Dedifferentiated amniotic fluid mesenchymal stem cell (primary cell): ENCODE results near the gene NUMA1.

Experiments
- DNase-seq: peaks from one replicate; pipeline ENCODE4 v3.0.0-alpha.2; 2016; ENCODE audit errors: extremely low spot score

Gene NUMA1

GRCh38 chr11:72102946-72103753 is 22.8 kb upstream of the NUMA1 start, which contains the start of gene LAMTOR1:
LAMTOR1 (minus strand) TSS chr11:72103297; CDS start chr11:72103224, 73 bp downstream.
- DNase-seq = peak; percentile 99

- DNase-seq = peak; percentile 15
Observed at GRCh38 chr11:72102631-72102945, 22.2 kb upstream of the NUMA1 start.

GRCh38 chr11:72102162-72102561 is 21.8 kb upstream of the NUMA1 start:
- DNase-seq = no peak

- no peak for DNase-seq
Observed at GRCh38 chr11:72100462-72100861, 20.1 kb upstream of the NUMA1 start.

GRCh38 chr11:72100009-72100408 is 19.7 kb upstream of the NUMA1 start:
- DNase-seq = no peak

GRCh38 chr11:72098741-72099140 is 18.4 kb upstream of the NUMA1 start:
- DNase-seq = no peak

GRCh38 chr11:72091292-72091691 is 10.9 kb upstream of the NUMA1 start:
- DNase-seq = peak; percentile 61

GRCh38 chr11:72088076-72088808 is 7.9 kb upstream of the NUMA1 start:
- no peak for DNase-seq

GRCh38 chr11:72085621-72086351 is 5.4 kb upstream of the NUMA1 start:
- no peak for DNase-seq

GRCh38 chr11:72084965-72085364 is 4.6 kb upstream of the NUMA1 start:
- DNase-seq = no peak

GRCh38 chr11:72084076-72084475 is 3.7 kb upstream of the NUMA1 start:
- DNase-seq = no peak

GRCh38 chr11:72083414-72083813 is 3.1 kb upstream of the NUMA1 start:
- no peak for DNase-seq

- no peak for DNase-seq
Observed at GRCh38 chr11:72081821-72082453, 1.6 kb upstream of the NUMA1 start.

- no peak for DNase-seq
Observed at GRCh38 chr11:72081184-72081644, 872 bp upstream of the NUMA1 start.

GRCh38 chr11:72079819-72080325 is 470 bp downstream of the NUMA1 start:
- no peak for DNase-seq

GRCh38 chr11:72078477-72078876 is 1.9 kb downstream of the NUMA1 start:
- no peak for DNase-seq

- DNase-seq = no peak
Observed at GRCh38 chr11:72075756-72076155, 4.6 kb downstream of the NUMA1 start.

GRCh38 chr11:72075109-72075508 is 5.2 kb downstream of the NUMA1 start:
- no peak for DNase-seq

- DNase-seq = peak; percentile 65
Observed at GRCh38 chr11:72072348-72072747, 8.0 kb downstream of the NUMA1 start.

GRCh38 chr11:72070491-72070890 is 9.9 kb downstream of the NUMA1 start:
- no peak for DNase-seq

GRCh38 chr11:72069787-72070251 is 10.5 kb downstream of the NUMA1 start:
- DNase-seq = peak; percentile 73

GRCh38 chr11:72069200-72069599 is 11.1 kb downstream of the NUMA1 start:
- DNase-seq = peak; percentile 23
